CD4-positive, alpha-beta T cell (primary cell): ENCODE data around the gene STK24. TPM values are rescaled to one million over a fixed set of nuclear protein-coding genes. Genes with fewer than 3 reads are reported as not detected.
A peak's percentile ranks its signal among the peaks of the same experiment; 100 is the strongest.

ENCODE experiments used
- ATAC-seq: fragments of 200-7000 bp; cut with Tn5 transposase; one replicate; pipeline ENCODE4 v1.10.0; 2022; ENCODE audit warnings: mild to moderate bottlenecking; ENCODE audit not compliant: poor library complexity
- CTCF ChIA-PET: fragments of 350-600 bp; sonication (Branson Sonifier 250); formaldehyde crosslinking; loops from one replicate; lab custom pipeline; 2021; ENCODE audit warnings: antibody characterized with exemption, inconsistent platforms; lab: Charles Lee
- POLR2A ChIA-PET: fragments of 350-600 bp; sonication (Branson Sonifier 250); formaldehyde crosslinking; loops from one replicate; lab custom pipeline; 2021; ENCODE audit warnings: antibody characterized with exemption, inconsistent platforms; lab: Charles Lee
- DNase-seq, 14 experiments: peaks; one replicate each; pipeline ENCODE4 v3.0.0-alpha.2; 2013 to 2020; ENCODE audit warnings: mixed read lengths in 2 of 14
- H3K27ac ChIP-seq, 2 donors: one replicate each; pipeline versions ENCODE4 v1.5.1 to v1.7.0; 2013; ENCODE audit warnings: low read length in 2 of 2, low read depth in 1 of 2, mild to moderate bottlenecking in 1 of 2
- H3K27me3 ChIP-seq, 2 experiments: 1 replicate in 1 of 2; 2 replicates in 1 of 2; pipeline versions ENCODE4 v1.6.1 to v1.7.0; 2013; ENCODE audit warnings: low read length in 2 of 2, control low read depth in 1 of 2, mild to moderate bottlenecking in 1 of 2, moderate library complexity in 1 of 2; ENCODE audit not compliant: insufficient read depth in 2 of 2, control insufficient read depth in 1 of 2
- H3K36me3 ChIP-seq: one replicate; pipeline ENCODE4 v1.6.1; 2013; ENCODE audit warnings: low read length, control low read depth; ENCODE audit not compliant: insufficient read depth
- H3K4me1 ChIP-seq: one replicate; pipeline ENCODE4 v1.6.1; 2013; ENCODE audit warnings: low read length, control low read depth; ENCODE audit not compliant: insufficient read depth
- H3K4me3 ChIP-seq: one replicate; pipeline ENCODE4 v1.5.1; 2013; ENCODE audit warnings: mild to moderate bottlenecking, low read length, moderate library complexity
- H3K9me3 ChIP-seq, 2 experiments: 1 replicate in 1 of 2; 2 replicates in 1 of 2; pipeline versions ENCODE4 v1.6.1 to v1.7.0; 2013; ENCODE audit warnings: low read length in 2 of 2, mild to moderate bottlenecking in 2 of 2, control low read depth in 1 of 2, moderate library complexity in 1 of 2; ENCODE audit not compliant: control insufficient read depth in 1 of 2, insufficient read depth in 1 of 2
- H3K27ac Mint-ChIP-seq: one replicate; pipeline ENCODE4 v1.8.0; 2020; ENCODE audit warnings: mixed read lengths
- H3K27me3 Mint-ChIP-seq: one replicate; pipeline ENCODE4 v1.8.0; 2021; ENCODE audit warnings: mixed read lengths
- H3K36me3 Mint-ChIP-seq: one replicate; pipeline ENCODE4 v1.8.0; 2021; ENCODE audit warnings: low read depth, mixed read lengths
- H3K4me1 Mint-ChIP-seq: one replicate; pipeline ENCODE4 v1.8.0; 2021; ENCODE audit warnings: low read depth, mixed read lengths
- H3K4me3 Mint-ChIP-seq: one replicate; pipeline ENCODE4 v1.8.0; 2020; ENCODE audit warnings: mild to moderate bottlenecking, mixed read lengths
- H3K9me3 Mint-ChIP-seq: one replicate; pipeline ENCODE4 v1.8.0; 2020; ENCODE audit warnings: mixed read lengths
- intact Hi-C, 2 experiments: fragments of 100-400 bp; cut with DNase I in 1 of 2; cut with micrococcal nuclease in 1 of 2; formaldehyde crosslinking; loops; one replicate each; pipeline versions ENCODE4 v1.15.1 to v1.9.0; 2023 to 2025; cut with DNase I, micrococcal nuclease
- total RNA-seq, 174 experiments: library from RNA in 2 of 174; stranded (reverse) in 2 of 174; gene quantifications; one replicate each; pipeline ENCODE4 v1.2.3 and lab custom pipeline; 2021 to 2026
- TF ChIP-seq, protein P1 (sequence below): fragments of 200-600 bp; IDR thresholded peaks from one replicate; pipeline ENCODE4 v1.8.0; 2022; ENCODE audit warnings: antibody characterized with exemption, mild to moderate bottlenecking

Gene STK24
- total RNA-seq, 2 experiments from 2014 or later = 82.3 to 85.2 TPM

DNA sequence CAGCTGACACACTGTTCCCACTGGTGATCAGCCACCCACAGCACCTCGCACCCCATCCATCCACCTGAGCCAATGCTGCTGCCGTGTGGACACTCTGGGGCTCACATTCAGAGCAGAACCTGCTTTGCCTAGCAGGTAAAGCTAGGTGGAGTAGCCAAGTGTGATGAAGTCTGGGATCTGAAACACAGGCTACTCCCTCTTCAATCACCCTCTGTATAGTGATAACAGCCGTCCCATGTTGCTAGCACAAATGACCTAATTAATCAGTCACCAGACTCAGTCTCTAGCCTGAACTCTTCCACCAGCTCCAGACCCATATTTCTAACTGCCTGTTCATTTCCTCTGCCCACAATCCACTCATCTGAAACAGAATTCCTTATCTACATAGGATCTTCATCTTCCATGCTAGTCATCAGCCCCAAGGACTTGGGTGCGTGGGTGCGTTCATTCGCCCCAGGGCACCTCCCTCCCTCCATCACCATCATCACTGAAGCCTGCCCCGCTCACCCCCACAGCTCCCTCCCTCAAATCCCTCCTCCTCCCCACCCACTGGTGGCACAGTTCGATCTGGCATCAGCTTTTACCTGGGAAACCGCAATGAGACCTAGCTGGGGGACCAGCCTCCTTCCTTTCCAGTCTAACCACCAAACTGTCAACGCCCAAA lies 19.8 kb downstream of the STK24 start:
- no peaks in the 10 kb centered on the region for H3K9me3 ChIP-seq
- H3K27ac ChIP-seq = no peak overlapping the region
- peak in 5 of 14 experiments; percentile 33 to 66 (median 48) for DNase-seq
- Mint-ChIP-seq H3K27me3 (no peaks in the 10 kb centered on the region), H3K36me3 (peaks cover 8% of the 10 kb centered on the region), H3K9me3 (no peaks in the 10 kb centered on the region), H3K4me3 (peak overlapping the region; percentile 78), H3K27ac (peak overlapping the region; percentile 77), H3K4me1 (peaks cover 87% of the 10 kb centered on the region)
- H3K4me3 ChIP-seq = no peak overlapping the region
- H3K27me3 ChIP-seq = no peaks in the 10 kb centered on the region
- TF ChIP-seq, protein P1, sequence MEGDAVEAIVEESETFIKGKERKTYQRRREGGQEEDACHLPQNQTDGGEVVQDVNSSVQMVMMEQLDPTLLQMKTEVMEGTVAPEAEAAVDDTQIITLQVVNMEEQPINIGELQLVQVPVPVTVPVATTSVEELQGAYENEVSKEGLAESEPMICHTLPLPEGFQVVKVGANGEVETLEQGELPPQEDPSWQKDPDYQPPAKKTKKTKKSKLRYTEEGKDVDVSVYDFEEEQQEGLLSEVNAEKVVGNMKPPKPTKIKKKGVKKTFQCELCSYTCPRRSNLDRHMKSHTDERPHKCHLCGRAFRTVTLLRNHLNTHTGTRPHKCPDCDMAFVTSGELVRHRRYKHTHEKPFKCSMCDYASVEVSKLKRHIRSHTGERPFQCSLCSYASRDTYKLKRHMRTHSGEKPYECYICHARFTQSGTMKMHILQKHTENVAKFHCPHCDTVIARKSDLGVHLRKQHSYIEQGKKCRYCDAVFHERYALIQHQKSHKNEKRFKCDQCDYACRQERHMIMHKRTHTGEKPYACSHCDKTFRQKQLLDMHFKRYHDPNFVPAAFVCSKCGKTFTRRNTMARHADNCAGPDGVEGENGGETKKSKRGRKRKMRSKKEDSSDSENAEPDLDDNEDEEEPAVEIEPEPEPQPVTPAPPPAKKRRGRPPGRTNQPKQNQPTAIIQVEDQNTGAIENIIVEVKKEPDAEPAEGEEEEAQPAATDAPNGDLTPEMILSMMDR = no peak
- H3K36me3 ChIP-seq = peaks cover 5% of the 10 kb centered on the region
- ChIA-PET CTCF (interaction anchor here (0.7 to 2.2 kb wide), 10 partner anchors 9 to 111 kb away, joined by 3 to 11 read pairs (median 4); no protein-coding TSS in a partner anchor), POLR2A (interaction anchor here (1.2 to 3.0 kb wide), 6 partner anchors 8 to 81 kb away, joined by 3 to 16 read pairs (median 6); no protein-coding TSS in a partner anchor)
- peak; percentile 63 for ATAC-seq
- intact Hi-C loops = loop anchor here in 1 of 2 experiments (2.0 to 5.0 kb wide), 3 partner anchors 14 to 35 kb away; no protein-coding TSS in a partner anchor
- H3K4me1 ChIP-seq = peaks cover 89% of the 10 kb centered on the region

DNA sequence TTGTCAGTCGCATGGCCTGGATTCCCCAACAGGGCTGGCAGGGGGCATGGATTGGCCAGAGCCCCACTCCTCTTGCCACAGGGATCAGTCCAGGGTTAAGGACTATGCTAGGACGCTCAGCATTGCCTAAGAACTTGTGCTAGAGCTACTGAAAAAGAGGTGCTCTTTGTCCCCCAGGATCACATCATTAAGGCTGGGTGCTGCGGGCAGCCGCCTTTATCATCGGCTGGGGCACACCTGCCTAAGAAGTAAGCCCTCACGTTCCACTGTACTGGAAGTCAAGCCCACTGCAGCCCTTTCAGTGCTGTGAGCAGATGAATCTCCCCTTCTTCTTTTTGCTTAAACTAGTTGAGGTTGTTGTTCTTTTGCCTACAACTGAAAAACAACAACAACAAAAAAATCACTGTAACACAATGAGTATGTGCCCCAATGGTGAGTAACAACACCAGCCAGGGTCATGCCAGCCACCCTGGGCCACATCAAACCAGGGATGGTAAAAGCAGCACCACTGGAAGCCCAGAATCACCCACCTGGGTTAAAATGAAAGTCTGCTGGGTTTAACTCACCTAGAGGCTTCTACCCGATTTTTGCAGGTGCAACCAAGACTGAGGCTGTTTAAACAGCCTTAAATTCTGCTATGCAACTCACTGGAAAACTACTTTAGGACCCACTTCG lies 20.6 kb downstream of the STK24 start:
- no peak overlapping the region for H3K27ac ChIP-seq
- H3K4me1 ChIP-seq = peaks cover 88% of the 10 kb centered on the region
- Mint-ChIP-seq H3K9me3 (no peaks in the 10 kb centered on the region), H3K27me3 (no peaks in the 10 kb centered on the region), H3K4me3 (peak overlapping the region; percentile 78), H3K4me1 (peaks cover 87% of the 10 kb centered on the region), H3K36me3 (peaks cover 15% of the 10 kb centered on the region), H3K27ac (peak overlapping the region; percentile 77)
- no peak overlapping the region for H3K4me3 ChIP-seq
- no peaks in the 10 kb centered on the region for H3K27me3 ChIP-seq
- ChIA-PET CTCF (interaction anchor here (0.7 to 2.2 kb wide), 8 partner anchors 10 to 111 kb away, joined by 3 to 11 read pairs (median 4); no protein-coding TSS in a partner anchor), POLR2A (interaction anchor here (1.4 to 3.0 kb wide), 4 partner anchors 16 to 80 kb away, joined by 3 to 16 read pairs (median 6); no protein-coding TSS in a partner anchor)
- ATAC-seq (no peak), DNase-seq (no peak)
- intact Hi-C loops = loop anchor here in 1 of 2 experiments (2.0 to 5.0 kb wide), 3 partner anchors 13 to 34 kb away; no protein-coding TSS in a partner anchor
- H3K9me3 ChIP-seq = no peaks in the 10 kb centered on the region
- TF ChIP-seq, protein P1 = no peak
- peaks cover 10% of the 10 kb centered on the region for H3K36me3 ChIP-seq

DNA sequence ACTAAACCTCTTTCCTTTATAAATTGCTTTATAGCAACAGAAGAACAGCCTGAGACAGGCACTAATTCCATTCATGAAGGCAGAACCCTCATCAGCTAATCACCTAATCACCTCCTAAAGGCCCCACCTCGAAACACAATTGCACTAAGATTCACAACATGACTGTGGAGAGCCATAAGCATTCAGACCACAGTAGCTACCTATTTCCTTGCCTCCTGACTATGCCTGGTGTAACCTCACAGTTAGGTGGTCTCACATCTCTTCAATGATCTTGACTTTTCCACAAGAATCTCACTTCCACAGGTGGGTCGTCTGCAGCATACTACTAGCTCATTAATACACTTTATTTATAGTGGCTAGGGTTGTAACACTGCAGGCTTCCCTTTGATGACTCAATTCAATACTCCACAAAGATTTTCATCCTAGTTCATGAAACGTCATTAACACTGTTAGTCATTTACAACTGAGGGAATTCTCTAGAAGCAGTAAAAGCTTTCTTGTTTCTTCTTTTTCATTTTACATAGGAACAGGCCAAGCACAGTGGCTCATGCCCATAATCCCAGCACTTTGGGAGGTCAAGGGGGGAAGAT lies 27.1 kb downstream of the STK24 start:
- Mint-ChIP-seq H3K27ac (peak overlapping the region; percentile 51), H3K36me3 (peaks cover 67% of the 10 kb centered on the region), H3K27me3 (no peaks in the 10 kb centered on the region), H3K4me1 (peaks cover 88% of the 10 kb centered on the region), H3K4me3 (peak overlapping the region; percentile 62), H3K9me3 (no peaks in the 10 kb centered on the region)
- TF ChIP-seq, protein P1 = no peak
- Histone ChIP-seq H3K4me3 (no peak overlapping the region), H3K27ac (no peak overlapping the region), H3K36me3 (peaks cover 40% of the 10 kb centered on the region), H3K4me1 (peaks cover 68% of the 10 kb centered on the region), H3K9me3 (no peaks in the 10 kb centered on the region), H3K27me3 (no peaks in the 10 kb centered on the region)
- DNase-seq (no peak), ATAC-seq (no peak)
- POLR2A ChIA-PET = interaction anchor here (0.9 to 2.0 kb wide), 2 partner anchors 8 to 13 kb away, joined by 5 to 6 read pairs; no protein-coding TSS in a partner anchor
- intact Hi-C loops = no loop called here
- CTCF ChIA-PET = interaction anchor here (1.8 kb wide), 1 partner anchor 123 kb away, joined by 4 read pairs; no protein-coding TSS in a partner anchor
